Renal pelvis (tissue), 4 donors: ENCODE measurements around the gene LIM2. TPM values are rescaled to one million over a fixed set of nuclear protein-coding genes. Genes with fewer than 3 reads are reported as not detected.
A peak's percentile ranks its signal among the peaks of the same experiment; 100 is the strongest.
"Not testable (repeated sequence)": the region's sequence is repeated elsewhere in the genome, so short reads cannot be mapped to it uniquely, and the experiment has no call there.

ENCODE experiments used
- DNase-seq: peaks from one replicate; pipeline ENCODE4 v3.0.0-alpha.2; 2013
- polyA plus RNA-seq, 3 donors: library from polyadenylated mRNA; unstranded; fragments of 120-200 nt; gene quantifications; one replicate each; pipeline ENCODE4 v1.2.1, GENCODE V29; 2013; ENCODE audit not compliant: insufficient read length in 3 of 3

Gene LIM2
- polyA plus RNA-seq, 3 donors: 0.35 to 0.60 (median 0.44) TPM

DNA sequence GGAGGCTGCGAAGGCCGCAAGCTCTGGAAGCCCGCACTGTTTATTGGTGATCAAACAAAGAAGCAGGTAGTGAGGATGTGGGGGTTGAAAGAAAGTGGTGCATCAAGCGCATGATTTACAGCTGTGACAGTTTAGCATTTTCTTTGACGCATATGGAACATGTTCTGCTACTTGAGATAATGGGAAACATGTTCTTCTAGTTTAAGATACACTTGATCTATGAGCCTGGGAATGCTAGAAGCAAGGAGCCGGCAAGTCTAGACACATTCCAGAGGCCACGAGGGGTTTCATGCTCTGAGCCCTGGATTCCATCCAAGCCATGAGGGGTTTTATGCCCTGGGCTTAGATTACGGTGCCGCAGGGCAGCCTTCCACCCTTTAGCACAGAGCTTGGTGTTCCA, 9.7 kb upstream of the LIM2 start:
- DNase-seq: not testable (repeated sequence)

DNA sequence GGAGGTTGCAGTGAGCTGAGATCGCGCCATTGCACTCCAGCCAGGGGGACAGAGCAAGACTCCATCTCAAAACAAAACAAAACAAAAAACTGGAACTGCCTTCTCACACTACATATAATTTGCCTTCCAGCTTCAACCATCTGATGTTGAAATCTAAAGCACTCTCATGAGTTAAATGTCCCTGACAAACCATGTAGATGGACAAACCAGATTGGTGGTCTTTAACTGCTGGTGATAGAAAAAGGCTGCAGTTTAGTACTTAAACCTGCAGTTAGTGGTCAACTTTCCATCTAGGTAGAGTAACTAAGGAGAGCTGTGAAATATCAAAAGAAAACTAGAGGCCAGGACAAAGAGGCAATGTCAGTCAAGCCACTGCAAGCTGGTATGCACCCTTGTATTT, 8.4 kb upstream of the LIM2 start:
- DNase-seq: no peak

GRCh38 chr19:51394050-51394836, 6.5 kb upstream of the LIM2 start:
- peak; percentile 99 for DNase-seq

DNA sequence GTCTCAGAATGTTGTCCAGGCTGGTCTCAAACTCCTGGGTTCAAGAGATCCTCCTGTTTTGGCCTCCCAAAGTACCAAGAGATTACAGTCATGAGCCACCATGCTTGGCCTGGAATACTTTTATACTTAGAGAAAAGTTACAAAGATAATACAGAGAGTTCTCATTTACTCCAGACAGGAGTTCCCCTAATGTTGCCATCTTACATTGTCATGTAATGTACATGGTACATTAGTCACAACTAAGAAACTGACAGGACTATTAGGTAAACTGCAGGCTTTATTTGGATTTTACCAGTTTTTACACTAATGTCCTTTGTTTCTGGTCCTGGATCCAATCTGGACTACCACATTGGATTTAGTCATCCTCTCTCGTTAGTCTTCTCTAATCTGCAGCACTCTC, 4.9 kb upstream of the LIM2 start:
- no peak for DNase-seq

DNA sequence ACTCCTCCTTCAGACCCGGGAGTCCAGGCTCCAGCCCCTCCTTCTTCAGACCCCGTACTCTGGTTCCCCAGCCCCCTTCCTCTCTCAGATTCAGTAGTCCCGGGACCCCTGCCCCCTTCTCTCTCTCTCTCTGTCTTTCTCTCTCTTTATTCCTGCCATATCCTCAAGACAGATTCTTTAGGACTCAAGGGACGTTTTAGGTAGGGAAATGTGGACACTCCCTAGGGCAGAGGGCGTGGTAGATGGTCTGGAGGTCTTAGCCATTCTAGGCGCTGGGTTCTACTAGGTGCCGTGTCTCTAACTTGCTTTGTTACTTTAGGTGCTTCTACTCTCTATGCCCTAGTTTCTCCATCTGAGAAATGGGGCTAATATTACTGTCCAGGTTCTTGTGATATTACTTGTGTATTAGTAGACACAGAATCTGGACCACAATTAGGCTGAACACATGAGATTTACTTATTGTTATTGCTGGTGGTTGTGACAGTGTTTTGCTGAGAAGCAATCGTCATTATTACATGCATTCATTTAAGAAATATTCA, 3.4 kb upstream of the LIM2 start:
- DNase-seq: no peak

DNA sequence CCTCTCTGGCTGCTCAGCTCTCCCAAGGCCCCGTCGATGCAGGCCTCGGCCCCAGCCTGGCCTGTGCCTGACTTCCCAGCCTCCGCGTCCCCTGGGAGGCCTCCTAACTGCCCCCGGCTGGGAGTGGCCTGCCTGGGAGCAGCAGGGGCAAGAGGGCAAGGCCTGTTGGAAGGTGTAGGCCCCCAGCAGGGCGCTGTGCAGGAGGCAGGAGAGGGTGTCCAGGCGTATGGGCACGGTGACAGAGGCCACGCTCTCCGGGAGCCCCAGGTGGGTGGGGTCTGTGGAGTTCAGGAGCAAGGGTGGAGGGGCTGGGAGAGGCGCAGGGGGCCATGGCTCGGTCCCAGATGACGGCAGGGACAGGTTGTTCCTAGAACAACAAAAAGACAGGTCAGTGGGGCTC, 1.4 kb upstream of the LIM2 start:
- no peak for DNase-seq

DNA sequence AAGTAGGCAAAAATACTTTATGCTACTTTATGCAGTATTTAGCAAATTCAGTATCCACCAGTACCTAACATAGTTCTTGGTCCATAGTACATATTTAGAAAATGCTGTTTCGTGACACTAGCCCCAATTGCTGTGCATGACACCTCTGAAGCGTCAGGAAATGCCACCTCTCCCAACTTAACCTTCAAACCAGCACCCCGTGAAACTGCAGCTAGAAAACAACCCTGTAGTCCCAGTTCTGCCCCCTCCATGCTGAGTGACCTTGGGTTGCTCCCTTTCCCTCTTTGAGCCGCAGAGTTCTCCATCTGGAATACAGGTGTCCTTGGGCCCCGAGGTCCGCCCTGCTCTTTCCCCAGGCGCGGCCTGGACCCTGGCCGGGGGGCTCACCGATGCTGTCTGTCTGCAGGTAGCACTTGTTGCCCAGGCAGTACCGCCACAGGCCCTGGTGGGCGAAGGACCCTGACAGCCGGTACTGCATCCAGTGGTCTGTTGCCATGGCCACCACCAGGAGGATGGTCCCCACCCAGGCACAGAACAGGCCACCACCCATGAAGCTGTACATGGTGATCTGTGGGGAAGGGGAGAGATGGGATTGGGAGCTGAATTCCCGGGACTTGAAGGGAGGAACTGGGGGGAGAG, 773 bp downstream of the LIM2 start:
- DNase-seq: no peak

GRCh38 chr19:51382004-51382403, 5.8 kb downstream of the LIM2 start:
- DNase-seq: no peak

- DNase-seq: no peak
Measured at GRCh38 chr19:51380379-51380778, 7.4 kb downstream of the LIM2 start.

GRCh38 chr19:51377422-51377821, 10.4 kb downstream of the LIM2 start:
- DNase-seq: no peak

DNA sequence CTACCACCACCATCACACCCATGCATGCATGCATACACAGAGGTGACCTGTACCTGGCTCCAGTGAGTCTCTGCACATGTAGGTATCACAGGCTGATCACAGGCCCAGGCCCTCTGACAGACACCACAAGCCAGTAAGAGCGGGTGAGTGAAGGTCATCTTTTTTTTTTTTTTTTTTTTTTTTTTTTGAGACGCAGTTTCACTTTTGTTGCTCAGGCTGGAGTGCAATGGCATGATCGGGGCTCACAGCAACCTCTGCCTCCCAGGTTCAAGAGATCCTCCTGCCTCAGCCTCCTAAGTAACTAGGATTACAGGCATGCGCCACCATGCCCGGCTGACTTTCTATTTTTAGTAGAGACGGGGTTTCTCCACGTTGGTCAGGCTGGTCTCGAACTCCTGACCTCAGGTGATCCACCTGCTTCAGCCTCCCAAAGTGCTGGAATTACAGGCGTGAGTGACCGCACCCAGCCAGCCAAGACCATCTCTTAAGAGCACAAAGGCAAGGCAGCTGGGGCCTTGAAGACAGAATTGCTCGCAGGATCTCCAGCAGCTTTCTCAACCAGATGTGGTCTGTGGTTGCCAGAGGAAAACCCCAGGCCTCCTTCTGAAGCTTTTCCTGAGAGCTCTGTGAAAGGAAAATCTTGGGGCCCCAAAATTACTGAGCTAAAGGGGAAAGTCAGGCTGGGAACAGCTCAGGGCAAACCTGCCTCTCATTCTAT, 12.1 kb downstream of the LIM2 start:
- no peak for DNase-seq

DNA sequence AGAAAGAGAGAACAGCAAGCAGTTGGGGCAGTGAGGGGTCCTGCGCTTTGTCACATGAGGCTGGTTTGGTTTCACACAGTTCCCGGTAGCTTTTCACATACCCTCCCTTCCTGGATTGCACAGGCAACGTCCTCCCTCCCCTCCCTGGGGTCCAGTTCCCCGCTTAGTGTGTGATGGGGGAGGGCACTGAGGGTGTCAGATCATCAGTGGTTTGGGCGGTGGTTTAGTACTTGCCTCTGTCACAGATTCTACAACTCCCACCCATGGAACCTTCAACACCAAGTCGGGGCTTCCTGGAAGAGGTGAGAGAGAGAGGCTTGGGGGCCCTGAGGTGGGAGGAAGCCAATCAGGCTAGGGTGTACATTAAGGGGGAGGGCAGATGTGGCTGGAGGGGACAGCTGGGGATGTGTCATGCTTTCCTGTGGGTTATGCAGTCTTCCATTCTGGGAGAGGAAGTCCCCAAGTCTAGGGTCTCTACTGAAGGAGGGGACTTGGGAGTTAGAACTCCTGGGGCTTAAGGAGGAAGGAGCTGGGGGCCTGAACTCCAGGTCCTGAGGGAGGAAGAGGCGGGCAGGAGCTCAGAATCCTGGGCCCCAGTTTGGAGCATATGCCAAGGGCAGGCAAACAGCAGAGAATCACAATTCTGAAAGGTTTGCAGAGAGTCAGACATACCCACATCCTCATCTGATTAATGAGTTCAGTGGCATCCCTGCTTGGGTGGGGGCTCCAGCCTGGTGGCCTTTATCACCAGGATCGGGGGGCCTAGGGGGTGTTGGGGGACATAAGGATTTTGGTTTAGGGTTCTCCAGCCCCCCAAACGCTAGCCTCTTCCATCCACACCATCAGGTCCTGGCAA, 14.9 kb downstream of the LIM2 start, which contains the start of gene NKG7:
Gene NKG7, minus strand, starts transcription at position 6 of the 856 bp plus-strand sequence. CDS start 119 bp downstream, outside the sequence.
- DNase-seq: no peak

- DNase-seq: no peak
Measured at GRCh38 chr19:51372021-51372648, 15.6 kb downstream of the LIM2 start.

DNA sequence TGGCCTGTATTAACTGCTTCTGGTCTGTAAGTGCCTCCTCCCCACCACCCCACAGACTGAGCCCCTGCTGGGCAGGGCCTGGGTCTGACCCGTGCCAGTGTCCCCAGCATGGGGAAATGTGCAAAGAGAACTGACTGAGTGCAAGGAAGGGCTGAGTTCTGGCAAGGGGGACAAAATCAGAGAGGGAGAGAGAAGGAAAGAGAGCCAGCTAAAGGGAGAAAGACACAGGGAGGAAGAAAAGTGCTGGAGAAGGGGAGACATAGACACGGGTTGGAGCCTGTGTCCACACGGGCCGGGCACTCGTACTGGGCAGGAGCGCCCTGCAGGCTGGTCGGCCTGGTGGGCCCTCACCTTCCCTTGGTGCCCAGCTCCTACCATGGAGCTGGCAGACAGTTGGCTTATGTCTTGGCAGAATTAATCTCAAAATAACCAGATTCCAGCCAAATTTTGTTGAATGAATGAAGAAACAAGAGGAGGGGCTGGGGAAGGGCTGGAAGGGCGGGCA, 16.5 kb downstream of the LIM2 start:
- no peak for DNase-seq

- DNase-seq: no peak
Measured at GRCh38 chr19:51370230-51370629, 17.5 kb downstream of the LIM2 start.

DNA sequence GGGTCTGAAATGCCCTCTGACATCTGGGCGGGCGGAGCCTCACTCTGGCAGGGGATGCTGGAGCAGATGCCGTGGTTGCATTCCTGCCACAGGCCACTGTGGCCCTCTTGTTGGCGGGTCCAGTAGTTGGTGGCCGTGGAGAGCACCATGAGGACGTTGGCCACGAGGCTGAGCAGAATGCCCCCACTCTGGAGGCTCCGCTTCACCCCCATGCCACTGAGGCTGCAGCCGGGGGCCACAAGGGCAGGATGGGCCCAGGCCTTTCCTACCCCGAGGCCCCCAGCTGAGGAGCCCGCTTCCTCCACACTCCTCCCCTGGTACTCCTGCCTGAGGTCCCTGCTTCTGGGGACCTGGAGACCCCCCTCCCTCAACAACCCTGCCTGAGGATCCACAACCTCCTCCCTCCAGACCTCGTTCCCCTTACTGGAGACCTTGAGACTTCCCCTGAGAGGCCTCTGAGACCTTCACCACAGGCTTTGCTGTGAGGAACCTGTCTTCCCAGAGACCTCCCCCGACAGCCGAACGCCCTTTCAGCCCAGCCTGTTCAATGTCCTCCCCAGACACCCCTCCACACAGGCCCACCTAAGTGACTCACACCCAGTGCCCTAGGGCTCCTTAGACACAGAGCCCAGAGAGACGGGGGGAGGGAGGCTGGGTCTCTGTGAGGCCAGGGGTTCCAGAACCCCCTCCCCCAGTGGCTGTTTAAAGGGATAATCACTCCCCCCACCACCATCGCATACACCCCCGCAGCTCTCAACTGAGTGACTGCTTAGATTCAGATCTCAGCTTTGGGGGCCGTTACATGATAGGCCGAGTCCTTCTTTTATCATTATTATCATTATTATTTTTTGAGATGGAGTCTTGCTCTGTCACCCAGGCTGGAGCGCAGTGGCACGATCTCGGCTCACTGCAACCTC, 19.1 kb downstream of the LIM2 start, which contains the start of gene CLDND2:
Gene CLDND2, minus strand, starts transcription at position 638 of the 917 bp plus-strand sequence. Its CDS starts 426 bp downstream, at position 212.
- no peak for DNase-seq

GRCh38 chr19:51367565-51368365, 20.0 kb downstream of the LIM2 start:
- peak; percentile 98 for DNase-seq

DNA sequence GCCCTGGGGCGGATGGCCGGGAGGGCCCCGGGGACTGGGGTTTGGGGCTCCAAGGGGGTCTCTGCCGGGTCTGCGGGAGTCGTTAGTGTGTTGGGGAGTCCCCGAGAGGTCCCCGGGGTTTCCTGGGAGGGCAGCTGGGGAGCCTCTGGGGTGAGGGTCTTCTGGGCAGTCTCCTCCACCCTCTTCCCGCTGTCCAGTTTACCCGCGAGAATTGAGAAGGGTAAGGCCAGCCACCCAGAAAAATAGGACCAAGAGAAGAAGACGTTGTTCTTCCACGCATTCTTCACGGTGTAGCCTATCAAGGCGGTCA, 20.6 kb downstream of the LIM2 start:
- DNase-seq: no peak
